A673 (cell line): ENCODE measurements around the gene AGAP1. TPM values are rescaled to one million over a fixed set of nuclear protein-coding genes. Genes with fewer than 3 reads are reported as not detected.

ENCODE experiments used
- BruUV-seq: library from RNA; stranded (reverse); fragments of 400-500 nt; replicated peaks from 2 replicates; lab custom pipeline; 2021; lab: Mats Ljungman, UMichigan
- CTCF ChIA-PET: fragments of 300-600 bp; sonication (Branson Sonifier 250); formaldehyde crosslinking; loops from one replicate; lab custom pipeline; 2022; ENCODE audit warnings: antibody characterized with exemption; lab: Charles Lee
- POLR2A ChIA-PET: fragments of 300-600 bp; sonication (Branson Sonifier 250); formaldehyde crosslinking; loops from one replicate; lab custom pipeline; 2022; ENCODE audit warnings: antibody characterized with exemption; ENCODE audit not compliant: low non-redundant PET; lab: Charles Lee
- DNase-seq: peaks from one replicate; pipeline ENCODE4 v3.0.0-alpha.2; 2015; ENCODE audit warnings: low spot score
- H3K27ac ChIP-seq: fragments of 200-600 bp; sonication (generic); 2 replicates; pipeline ENCODE4 v1.5.1; 2016; ENCODE audit warnings: mixed run types, low read depth, mild to moderate bottlenecking, mixed read lengths, antibody characterized with exemption, low read length; ENCODE audit not compliant: poor library complexity, severe bottlenecking
- H3K27me3 ChIP-seq: fragments of 200-600 bp; sonication (generic); replicated peaks from 2 replicates; pipeline ENCODE4 v1.6.1; 2017; ENCODE audit warnings: mixed run types, low read depth, mild to moderate bottlenecking, mixed read lengths, antibody characterized with exemption, low read length; ENCODE audit not compliant: insufficient read depth, poor library complexity
- H3K36me3 ChIP-seq: fragments of 200-600 bp; sonication (generic); 2 replicates; pipeline ENCODE4 v1.6.1; 2016; ENCODE audit warnings: mixed run types, mild to moderate bottlenecking, mixed read lengths, antibody characterized with exemption, low read length; ENCODE audit not compliant: insufficient read depth, poor library complexity, severe bottlenecking
- H3K4me1 ChIP-seq: fragments of 200-600 bp; sonication (generic); 2 replicates; pipeline ENCODE4 v1.6.1; 2017; ENCODE audit warnings: mixed run types, mild to moderate bottlenecking, mixed read lengths, antibody characterized with exemption, low read length; ENCODE audit not compliant: insufficient read depth, poor library complexity, severe bottlenecking
- H3K4me3 ChIP-seq: fragments of 200-600 bp; sonication (generic); 2 replicates; pipeline ENCODE4 v1.5.1; 2016; ENCODE audit warnings: low read depth, mixed run types, mild to moderate bottlenecking, mixed read lengths, low read length; ENCODE audit not compliant: poor library complexity, severe bottlenecking
- H3K9me3 ChIP-seq: fragments of 200-600 bp; sonication (generic); 2 replicates; pipeline ENCODE4 v1.6.1; 2016; ENCODE audit warnings: mixed run types, low read depth, mild to moderate bottlenecking, mixed read lengths, antibody characterized with exemption, low read length; ENCODE audit not compliant: poor library complexity, severe bottlenecking
- EZH2 ChIP-seq: fragments of 200-600 bp; sonication (generic); IDR thresholded peaks from 2 replicates; pipeline ENCODE4 v1.6.1; 2017; ENCODE audit warnings: borderline replicate concordance, low read depth, mild to moderate bottlenecking, mixed read lengths, antibody characterized with exemption, low read length; ENCODE audit not compliant: poor library complexity, severe bottlenecking
- intact Hi-C: fragments of 100-400 bp; cut with micrococcal nuclease; formaldehyde crosslinking; loops from one replicate; pipeline ENCODE4 v1.10.0; 2022; ENCODE audit not compliant: unreplicated experiment
- total RNA-seq: library from RNA; stranded (reverse); gene quantifications from 2 replicates; pipeline ENCODE4 v1.2.3, GENCODE V29; 2021
- TF ChIP-seq, protein P1 (sequence below): fragments of 300-800, 200-600 bp; sonication (generic); conservative IDR thresholded peaks from 2 replicates; pipeline ENCODE4 v1.5.1; 2017; ENCODE audit warnings: low read depth, mild to moderate bottlenecking, antibody characterized with exemption, low read length, moderate library complexity, mixed read lengths

Gene AGAP1
- total RNA-seq, 1 experiment from 2014 or later, result 25.3 TPM

DNA sequence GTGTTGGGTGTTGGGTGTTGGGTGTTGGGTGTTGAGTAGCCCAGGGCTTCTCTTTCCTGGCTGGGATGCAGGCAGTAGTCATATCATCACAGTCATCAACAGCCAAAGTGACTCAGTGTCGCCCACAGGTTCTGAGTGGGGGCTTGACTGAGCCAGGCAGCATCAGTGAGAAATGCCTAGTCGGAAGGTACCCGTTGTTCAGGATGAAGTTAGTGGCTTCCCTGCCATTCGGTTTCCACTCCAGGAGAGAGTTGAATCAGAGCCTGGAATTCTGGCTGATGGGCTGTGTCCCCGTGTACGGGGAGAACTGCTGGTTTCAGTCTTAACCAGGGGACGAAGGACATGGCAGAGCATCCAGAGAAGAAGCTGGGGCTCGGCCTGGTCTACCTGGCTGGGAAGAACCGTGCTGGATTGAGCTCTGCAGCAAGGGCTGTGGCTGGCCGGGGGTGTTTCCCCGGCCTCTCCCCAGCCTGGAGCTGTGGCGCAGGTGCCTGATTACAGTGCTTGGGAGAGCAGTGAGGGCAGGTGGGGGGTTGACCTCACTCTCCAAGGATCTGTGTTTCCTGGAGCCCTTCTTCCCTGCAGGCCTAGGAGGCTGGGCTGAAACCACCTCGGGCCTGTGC is 49.4 kb downstream of the AGAP1 start:
- H3K27ac ChIP-seq, result no peak overlapping the region
- intact Hi-C loops, result no loop called here
- TF ChIP-seq, protein P1, sequence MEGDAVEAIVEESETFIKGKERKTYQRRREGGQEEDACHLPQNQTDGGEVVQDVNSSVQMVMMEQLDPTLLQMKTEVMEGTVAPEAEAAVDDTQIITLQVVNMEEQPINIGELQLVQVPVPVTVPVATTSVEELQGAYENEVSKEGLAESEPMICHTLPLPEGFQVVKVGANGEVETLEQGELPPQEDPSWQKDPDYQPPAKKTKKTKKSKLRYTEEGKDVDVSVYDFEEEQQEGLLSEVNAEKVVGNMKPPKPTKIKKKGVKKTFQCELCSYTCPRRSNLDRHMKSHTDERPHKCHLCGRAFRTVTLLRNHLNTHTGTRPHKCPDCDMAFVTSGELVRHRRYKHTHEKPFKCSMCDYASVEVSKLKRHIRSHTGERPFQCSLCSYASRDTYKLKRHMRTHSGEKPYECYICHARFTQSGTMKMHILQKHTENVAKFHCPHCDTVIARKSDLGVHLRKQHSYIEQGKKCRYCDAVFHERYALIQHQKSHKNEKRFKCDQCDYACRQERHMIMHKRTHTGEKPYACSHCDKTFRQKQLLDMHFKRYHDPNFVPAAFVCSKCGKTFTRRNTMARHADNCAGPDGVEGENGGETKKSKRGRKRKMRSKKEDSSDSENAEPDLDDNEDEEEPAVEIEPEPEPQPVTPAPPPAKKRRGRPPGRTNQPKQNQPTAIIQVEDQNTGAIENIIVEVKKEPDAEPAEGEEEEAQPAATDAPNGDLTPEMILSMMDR, result no peak
- TF ChIP-seq EZH2, result no peak
- DNase-seq, result no peak
- peaks cover 11% of the 10 kb centered on the region for H3K4me1 ChIP-seq
- ChIA-PET CTCF (no interaction called here), POLR2A (no interaction called here)
- H3K4me3 ChIP-seq, result no peak overlapping the region
- BruUV-seq, result no TSS peak
- no peaks in the 10 kb centered on the region for H3K9me3 ChIP-seq
- no peaks in the 10 kb centered on the region for H3K27me3 ChIP-seq
- no peaks in the 10 kb centered on the region for H3K36me3 ChIP-seq

DNA sequence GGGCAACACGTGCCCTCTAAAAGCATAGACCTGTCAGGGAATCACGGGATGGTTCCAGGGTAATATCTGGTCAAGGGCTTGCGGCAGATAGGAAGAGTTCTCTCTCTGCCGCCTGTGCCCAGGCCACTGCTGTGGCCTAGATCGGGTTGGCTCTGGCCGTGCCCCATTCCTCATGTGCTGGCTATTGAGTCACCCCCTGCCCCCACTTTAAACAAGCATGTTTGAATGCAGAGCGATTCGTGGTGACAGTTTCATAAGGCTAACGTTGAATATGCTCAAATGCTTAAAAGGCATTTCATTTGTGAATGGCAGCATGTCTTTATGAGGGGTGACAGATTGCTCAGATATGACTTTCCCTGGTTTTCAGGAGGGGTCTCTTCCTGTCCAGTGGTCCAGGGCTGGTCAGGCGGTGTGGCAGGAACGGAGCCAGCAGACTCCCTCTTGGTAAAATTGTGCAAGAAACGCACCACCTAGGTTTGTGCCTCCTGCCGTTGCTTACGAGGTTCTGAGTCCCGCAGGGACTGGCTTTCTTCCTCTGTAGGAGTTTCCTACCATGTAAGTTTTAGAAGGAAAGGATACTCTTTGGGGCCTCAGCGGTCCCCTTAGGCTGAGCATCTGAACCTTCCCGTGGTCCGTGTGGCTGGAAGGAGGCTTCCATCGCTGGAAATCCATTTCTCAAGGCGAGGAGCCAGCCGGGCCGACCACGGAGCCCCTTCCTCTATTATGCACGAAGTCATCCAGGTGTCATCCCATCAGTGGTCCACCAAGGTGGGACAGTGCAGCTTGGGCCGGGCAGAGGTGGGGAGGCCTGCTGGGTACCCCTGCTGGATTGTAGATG is 50.2 kb downstream of the AGAP1 start:
- POLR2A ChIA-PET, result no interaction called here
- intact Hi-C loops, result no loop called here
- Histone ChIP-seq H3K27ac (no peak overlapping the region), H3K27me3 (no peaks in the 10 kb centered on the region), H3K4me3 (no peak overlapping the region), H3K4me1 (peaks cover 11% of the 10 kb centered on the region), H3K9me3 (no peaks in the 10 kb centered on the region), H3K36me3 (no peaks in the 10 kb centered on the region)
- no peak for TF ChIP-seq EZH2
- TF ChIP-seq, protein P1, result no peak
- BruUV-seq, result no TSS peak
- no peak for DNase-seq
- CTCF ChIA-PET, result no interaction called here

DNA sequence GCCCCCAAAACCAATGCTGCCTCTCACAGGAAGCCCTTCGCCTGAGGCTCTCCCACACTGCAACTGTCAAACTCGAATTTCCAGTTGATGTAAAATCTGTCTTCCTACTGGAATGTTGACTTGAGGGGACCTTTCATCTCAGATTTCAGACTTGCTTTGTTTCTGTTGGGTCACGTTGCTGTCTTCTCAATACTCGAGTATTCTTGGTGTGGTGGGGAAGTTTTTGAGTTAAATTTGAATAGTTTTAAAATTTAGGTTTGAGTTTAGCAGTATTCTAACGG is 50.8 kb downstream of the AGAP1 start:
- TF ChIP-seq EZH2, result no peak
- TF ChIP-seq, protein P1, result no peak
- no peaks in the 10 kb centered on the region for H3K9me3 ChIP-seq
- no peak for DNase-seq
- H3K27me3 ChIP-seq, result no peaks in the 10 kb centered on the region
- intact Hi-C loops, result no loop called here
- no TSS peak for BruUV-seq
- peaks cover 11% of the 10 kb centered on the region for H3K4me1 ChIP-seq
- H3K4me3 ChIP-seq, result no peak overlapping the region
- H3K27ac ChIP-seq, result no peak overlapping the region
- CTCF ChIA-PET, result no interaction called here
- POLR2A ChIA-PET, result no interaction called here
- no peaks in the 10 kb centered on the region for H3K36me3 ChIP-seq
